Hepatocyte (in vitro differentiated cells): ENCODE measurements around the gene SPR. TPM values are rescaled to one million over a fixed set of nuclear protein-coding genes. Genes with fewer than 3 reads are reported as not detected.

ENCODE experiments used
- DNase-seq: peaks from one replicate; pipeline ENCODE4 v3.0.0-alpha.2; 2016; ENCODE audit warnings: low spot score
- H2AFZ ChIP-seq: fragments of 200-600 bp; sonication (generic); 2 replicates; pipeline ENCODE4 v1.6.0; 2016; ENCODE audit warnings: antibody characterized with exemption, mild to moderate bottlenecking
- H3K27ac ChIP-seq: fragments of 200-600 bp; sonication (generic); 2 replicates; pipeline ENCODE4 v1.5.1; 2016; ENCODE audit warnings: mild to moderate bottlenecking
- H3K27me3 ChIP-seq: fragments of 200-600 bp; sonication (generic); 2 replicates; pipeline ENCODE4 v1.6.1; 2016
- H3K36me3 ChIP-seq: fragments of 200-600 bp; sonication (generic); replicated peaks from 2 replicates; pipeline ENCODE4 v1.5.1; 2016; ENCODE audit warnings: low read depth; ENCODE audit not compliant: insufficient read depth
- H3K4me1 ChIP-seq: fragments of 200-600 bp; sonication (generic); 2 replicates; pipeline ENCODE4 v1.5.1; 2016; ENCODE audit warnings: mild to moderate bottlenecking, moderate library complexity; ENCODE audit not compliant: insufficient read depth
- H3K4me2 ChIP-seq: fragments of 200-600 bp; sonication (generic); 2 replicates; pipeline ENCODE4 v1.6.0; 2016
- H3K4me3 ChIP-seq: fragments of 200-600 bp; sonication (generic); 2 replicates; pipeline ENCODE4 v1.5.1; 2016; ENCODE audit warnings: mild to moderate bottlenecking
- H3K79me2 ChIP-seq: fragments of 200-600 bp; sonication (generic); 2 replicates; pipeline ENCODE4 v1.6.0; 2017; ENCODE audit warnings: mild to moderate bottlenecking
- H3K9me2 ChIP-seq: fragments of 200-600 bp; sonication (generic); replicated peaks from 2 replicates; pipeline ENCODE4 v1.6.0; 2017; ENCODE audit warnings: mild to moderate bottlenecking; ENCODE audit not compliant: insufficient read depth
- H3K9me3 ChIP-seq: fragments of 200-600 bp; sonication (generic); 2 replicates; pipeline ENCODE4 v1.5.1; 2016; ENCODE audit warnings: low read depth, mild to moderate bottlenecking
- H4K20me1 ChIP-seq: fragments of 200-600 bp; sonication (generic); 2 replicates; pipeline ENCODE4 v1.6.0; 2016; ENCODE audit warnings: mild to moderate bottlenecking; ENCODE audit not compliant: insufficient read depth, poor library complexity, severe bottlenecking
- CTCF ChIP-seq: fragments of 200-600 bp; sonication (generic); IDR thresholded peaks from 2 replicates; pipeline ENCODE4 v1.5.1; 2016; ENCODE audit warnings: antibody characterized with exemption, mild to moderate bottlenecking; ENCODE audit not compliant: poor library complexity
- EZH2 ChIP-seq: fragments of 200-600 bp; sonication (generic); IDR thresholded peaks from 2 replicates; pipeline ENCODE4 v1.6.1; 2016; ENCODE audit warnings: antibody characterized with exemption, mild to moderate bottlenecking, borderline replicate concordance
- EZH2phosphoT487 ChIP-seq: fragments of 200-600 bp; sonication (generic); IDR thresholded peaks from one replicate; pipeline ENCODE4 v1.6.1; 2018; ENCODE audit warnings: antibody characterized with exemption, mild to moderate bottlenecking, low read depth, moderate library complexity; ENCODE audit not compliant: unreplicated experiment, severe bottlenecking
- WGBS: methylation state at CpG from one replicate; pipeline ENCODE4 v1.1.6; 2016; ENCODE audit warnings: low lambda C conversion rate; ENCODE audit errors: missing lambda C conversion rate; 5-methylcytosine and 5-hydroxymethylcytosine counted together
- polyA plus RNA-seq: library from polyadenylated mRNA; unstranded; fragments of >200 nt; fragmentation: Nextera tagmentation; extraction: Ambion mirVana; gene quantifications from 2 replicates; pipeline ENCODE4 v1.2.1, GENCODE V29; 2016
- total RNA-seq: library from RNA; depleted of rRNA; stranded (reverse); fragments of >200 nt; gene quantifications from 2 replicates; pipeline ENCODE4 v1.2.3, GENCODE V29; 2014

The SPR gene
- total and polyA plus RNA-seq, 2 experiments from 2014 or later: 44.8 to 63.3 TPM

GRCh38 chr2:72925328-72925943 lies 38.2 kb downstream of the SPR start:
- DNase-seq: no peak
- peaks cover 100% of the 10 kb centered on the region for H3K27me3 ChIP-seq
- 2% methylated on average over 26 of the region's 26 CpGs for WGBS

GRCh38 chr2:72926368-72926767 lies 39.2 kb downstream of the SPR start:
- Histone ChIP-seq H3K36me3 (no peaks in the 10 kb centered on the region), H2AFZ (no peak overlapping the region), H3K9me3 (no peaks in the 10 kb centered on the region), H3K4me3 (no peak overlapping the region), H3K4me1 (peaks cover 6% of the 10 kb centered on the region), H4K20me1 (no peaks in the 10 kb centered on the region), H3K9me2 (no peaks in the 10 kb centered on the region), H3K79me2 (no peaks in the 10 kb centered on the region), H3K27ac (no peak overlapping the region), H3K4me2 (no peak overlapping the region), H3K27me3 (peaks cover 100% of the 10 kb centered on the region)
- DNase-seq: no peak
- TF ChIP-seq EZH2 (no peak), EZH2phosphoT487 (no peak), CTCF (no peak)
- 5% methylated on average over 4 of the region's 4 CpGs for WGBS

More at GRCh38 chr2:72925328-72925943, 38.2 kb downstream of the SPR start:
- TF ChIP-seq EZH2phosphoT487: peak; percentile 22
- TF ChIP-seq CTCF: no peak
- peak; percentile 73 for TF ChIP-seq EZH2
- Histone ChIP-seq H3K9me2 (no peaks in the 10 kb centered on the region), H3K4me1 (peaks cover 8% of the 10 kb centered on the region), H3K27ac (no peak overlapping the region), H3K4me3 (no peak overlapping the region), H3K9me3 (no peaks in the 10 kb centered on the region), H2AFZ (peak overlapping the region; percentile 35), H3K36me3 (no peaks in the 10 kb centered on the region), H3K79me2 (no peaks in the 10 kb centered on the region), H4K20me1 (no peaks in the 10 kb centered on the region), H3K4me2 (no peak overlapping the region)

- H3K27me3 ChIP-seq: peaks cover 94% of the 10 kb centered on the region
- 65% methylated on average over 6 of the region's 6 CpGs for WGBS
- DNase-seq: no peak
Measured at GRCh38 chr2:72926811-72927465, 39.7 kb downstream of the SPR start.

More at GRCh38 chr2:72926811-72927465, 39.7 kb downstream of the SPR start:
- Histone ChIP-seq H3K27ac (no peak overlapping the region), H3K4me1 (peaks cover 6% of the 10 kb centered on the region), H3K4me2 (no peak overlapping the region), H3K9me2 (no peaks in the 10 kb centered on the region), H2AFZ (no peak overlapping the region), H3K79me2 (no peaks in the 10 kb centered on the region), H3K36me3 (no peaks in the 10 kb centered on the region), H4K20me1 (no peaks in the 10 kb centered on the region), H3K4me3 (no peak overlapping the region), H3K9me3 (no peaks in the 10 kb centered on the region)
- no peak for TF ChIP-seq EZH2
- no peak for TF ChIP-seq EZH2phosphoT487
- TF ChIP-seq CTCF: no peak
